Measurements from ENCODE around the gene EPHB6.

EPHB6 gene

DNA sequence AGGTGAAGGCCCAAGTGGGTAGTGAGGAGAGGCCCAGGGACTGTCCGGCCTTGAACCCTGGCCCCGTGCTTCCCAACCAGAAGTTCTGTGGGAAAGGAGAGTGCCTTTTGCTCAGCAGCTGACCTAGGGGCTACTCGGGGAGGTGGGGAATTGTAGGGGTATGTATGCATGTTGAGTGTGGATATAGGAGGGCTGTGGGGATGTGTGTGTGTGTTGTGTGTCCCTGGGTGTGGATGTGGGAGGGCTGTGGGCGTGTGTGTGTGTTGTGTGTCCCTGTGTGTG lies 12.2 kb downstream of the EPHB6 start:
- DNase-seq = no peak

GRCh38 chr7:142867398-142868187 lies 12.7 kb downstream of the EPHB6 start:
- DNase-seq = no peak

- no peak for DNase-seq
Observed at GRCh38 chr7:142868188-142868985, 13.5 kb downstream of the EPHB6 start.

DNA sequence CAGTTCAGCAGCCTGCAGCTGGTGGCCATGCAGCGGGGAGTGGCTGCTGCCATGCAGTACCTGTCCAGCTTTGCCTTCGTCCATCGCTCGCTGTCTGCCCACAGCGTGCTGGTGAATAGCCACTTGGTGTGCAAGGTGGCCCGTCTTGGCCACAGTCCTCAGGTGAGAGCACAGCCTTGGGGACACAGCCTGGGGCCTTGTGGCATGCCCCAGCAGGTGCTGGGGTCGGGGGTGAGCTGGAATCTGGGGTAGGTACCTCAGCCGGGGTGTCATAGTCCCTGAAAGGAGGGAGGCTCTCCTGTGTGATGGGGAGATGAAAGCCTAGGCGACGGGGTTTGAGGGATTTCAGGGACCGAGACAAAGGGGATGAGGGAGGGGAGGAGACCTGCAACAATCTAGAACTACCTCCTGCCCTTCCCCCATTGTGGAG lies 14.1 kb downstream of the EPHB6 start:
- no peak for DNase-seq

DNA sequence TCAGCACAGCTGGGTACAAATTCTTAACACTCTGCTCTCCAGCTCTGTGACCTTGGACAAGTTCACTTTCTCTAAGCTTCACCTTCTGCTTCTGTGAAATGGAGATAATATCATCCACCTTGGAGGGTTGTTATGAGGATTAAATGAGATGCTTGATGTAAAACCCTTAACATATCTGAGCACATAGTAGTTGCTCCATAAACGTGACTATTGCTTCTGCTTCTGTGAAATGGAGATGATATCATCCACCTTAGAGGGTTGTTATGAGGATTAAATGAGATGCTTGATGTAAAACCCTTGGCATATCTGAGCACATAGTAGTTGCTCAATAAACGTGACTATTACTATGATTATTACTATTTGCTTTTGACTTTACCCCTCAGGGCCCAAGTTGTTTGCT lies 14.6 kb downstream of the EPHB6 start:
- no peak for DNase-seq

DNA sequence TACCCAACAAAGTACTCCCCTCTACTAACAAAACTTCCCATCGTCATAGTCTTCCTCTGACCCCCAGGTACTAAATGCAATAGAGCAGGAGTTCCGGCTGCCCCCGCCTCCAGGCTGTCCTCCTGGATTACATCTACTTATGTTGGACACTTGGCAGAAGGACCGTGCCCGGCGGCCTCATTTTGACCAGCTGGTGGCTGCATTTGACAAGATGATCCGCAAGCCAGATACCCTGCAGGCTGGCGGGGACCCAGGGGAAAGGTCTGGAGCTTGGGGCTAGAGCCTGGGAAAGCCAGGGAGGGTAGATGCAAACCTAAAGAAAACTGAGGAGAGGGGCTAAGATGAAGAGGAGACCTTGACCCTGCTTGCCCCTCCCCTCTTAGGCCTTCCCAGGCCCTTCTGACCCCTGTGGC lies 15.3 kb downstream of the EPHB6 start:
- DNase-seq = no peak

DNA sequence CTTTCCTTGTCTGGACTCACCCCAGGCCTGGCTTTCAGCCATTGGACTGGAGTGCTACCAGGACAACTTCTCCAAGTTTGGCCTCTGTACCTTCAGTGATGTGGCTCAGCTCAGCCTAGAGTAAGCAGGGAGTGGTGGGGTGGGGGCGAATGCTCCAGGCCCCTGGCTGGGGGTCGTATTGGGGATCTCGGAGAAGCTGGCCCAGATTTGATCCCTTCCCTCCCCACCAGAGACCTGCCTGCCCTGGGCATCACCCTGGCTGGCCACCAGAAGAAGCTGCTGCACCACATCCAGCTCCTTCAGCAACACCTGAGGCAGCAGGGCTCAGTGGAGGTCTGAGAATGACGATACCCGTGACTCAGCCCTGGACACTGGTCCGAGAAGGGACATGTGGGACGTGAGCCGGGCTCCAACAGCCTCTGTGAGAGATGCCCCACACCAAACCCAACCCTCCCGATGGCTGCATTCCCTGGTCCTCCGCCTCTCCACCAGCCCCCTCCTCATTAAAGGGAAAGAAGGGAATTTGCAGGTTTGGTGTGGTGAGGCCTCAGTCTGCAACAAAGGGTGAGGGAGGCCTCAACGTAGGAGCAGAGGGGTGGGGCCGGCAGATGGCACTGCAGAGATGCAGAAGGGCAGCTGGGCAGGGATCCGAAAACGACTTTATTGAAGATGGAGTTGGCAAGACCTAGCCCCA lies 15.8 kb downstream of the EPHB6 start:
- DNase-seq = no peak

DNA sequence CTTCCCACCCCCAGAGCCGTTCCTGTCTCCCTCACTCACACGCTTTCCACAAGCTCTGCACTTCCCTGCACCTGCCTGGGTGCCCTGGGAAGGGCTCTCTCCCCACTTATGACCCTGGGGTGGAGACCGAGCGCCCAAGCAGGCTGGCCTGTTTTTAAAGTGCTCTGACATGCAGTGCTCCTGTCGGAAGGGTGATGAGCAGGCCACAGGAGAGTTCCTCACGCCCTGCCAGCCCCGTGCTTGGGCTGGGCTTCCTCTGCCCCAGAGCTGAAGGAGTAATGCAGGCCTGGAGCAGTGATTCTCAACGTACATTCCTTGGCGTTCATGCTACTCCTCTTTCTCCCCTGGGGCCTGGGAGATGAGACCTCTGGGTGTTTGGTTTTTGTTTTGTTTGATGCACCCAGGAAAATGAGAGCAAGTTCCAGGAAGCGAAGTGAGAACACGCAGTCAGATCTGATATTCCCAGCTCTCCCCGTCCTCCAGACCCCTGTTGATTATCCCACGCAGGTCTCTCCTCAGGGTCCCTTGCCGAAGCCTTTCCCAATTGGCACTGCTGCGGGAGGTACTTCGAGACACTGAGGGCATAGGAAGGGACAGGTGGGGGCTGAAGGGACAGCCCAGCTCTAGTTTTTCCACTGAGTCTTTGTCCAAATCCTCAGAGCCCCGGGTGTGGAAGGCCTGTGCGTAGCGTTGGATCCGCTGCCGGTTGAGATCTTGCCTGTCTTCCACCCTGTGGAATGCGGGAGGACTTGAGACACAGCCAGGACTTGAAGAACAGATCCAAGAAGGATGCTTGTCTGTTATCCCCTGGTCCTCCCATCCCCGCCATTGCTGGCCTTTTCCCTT lies 16.6 kb downstream of the EPHB6 start:
- DNase-seq = no peak

GRCh38 chr7:142872106-142872675 lies 17.3 kb downstream of the EPHB6 start:
- no peak for DNase-seq

- no peak for DNase-seq
Observed at GRCh38 chr7:142873281-142873784, 18.5 kb downstream of the EPHB6 start.

DNA sequence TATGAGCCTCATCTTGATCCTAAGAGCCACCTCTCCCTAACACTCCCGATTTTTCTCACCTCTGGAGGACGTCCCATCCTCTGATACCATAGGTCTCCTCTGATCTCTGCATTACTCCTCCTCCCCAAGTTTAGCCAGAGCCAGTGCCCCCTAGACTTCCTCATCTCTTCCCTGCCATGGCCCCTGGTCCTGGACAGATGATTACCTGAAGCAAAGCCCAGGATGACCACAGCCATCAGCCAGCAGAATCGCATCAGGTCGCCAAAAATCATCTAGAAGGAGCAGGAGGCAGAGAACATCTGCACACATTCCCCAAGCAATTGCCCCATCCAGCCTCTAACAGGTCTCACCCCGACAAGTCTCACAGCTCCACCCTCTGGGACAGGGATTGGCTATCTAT lies 19.0 kb downstream of the EPHB6 start:
- no peak for DNase-seq

- no peak for DNase-seq
Observed at GRCh38 chr7:142874409-142874808, 19.5 kb downstream of the EPHB6 start.

GRCh38 chr7:142874837-142875236 lies 20.0 kb downstream of the EPHB6 start:
- no peak for DNase-seq

GRCh38 chr7:142875456-142875855 lies 20.6 kb downstream of the EPHB6 start:
- DNase-seq = no peak

GRCh38 chr7:142876236-142876960 lies 21.5 kb downstream of the EPHB6 start:
- no peak for DNase-seq

DNA sequence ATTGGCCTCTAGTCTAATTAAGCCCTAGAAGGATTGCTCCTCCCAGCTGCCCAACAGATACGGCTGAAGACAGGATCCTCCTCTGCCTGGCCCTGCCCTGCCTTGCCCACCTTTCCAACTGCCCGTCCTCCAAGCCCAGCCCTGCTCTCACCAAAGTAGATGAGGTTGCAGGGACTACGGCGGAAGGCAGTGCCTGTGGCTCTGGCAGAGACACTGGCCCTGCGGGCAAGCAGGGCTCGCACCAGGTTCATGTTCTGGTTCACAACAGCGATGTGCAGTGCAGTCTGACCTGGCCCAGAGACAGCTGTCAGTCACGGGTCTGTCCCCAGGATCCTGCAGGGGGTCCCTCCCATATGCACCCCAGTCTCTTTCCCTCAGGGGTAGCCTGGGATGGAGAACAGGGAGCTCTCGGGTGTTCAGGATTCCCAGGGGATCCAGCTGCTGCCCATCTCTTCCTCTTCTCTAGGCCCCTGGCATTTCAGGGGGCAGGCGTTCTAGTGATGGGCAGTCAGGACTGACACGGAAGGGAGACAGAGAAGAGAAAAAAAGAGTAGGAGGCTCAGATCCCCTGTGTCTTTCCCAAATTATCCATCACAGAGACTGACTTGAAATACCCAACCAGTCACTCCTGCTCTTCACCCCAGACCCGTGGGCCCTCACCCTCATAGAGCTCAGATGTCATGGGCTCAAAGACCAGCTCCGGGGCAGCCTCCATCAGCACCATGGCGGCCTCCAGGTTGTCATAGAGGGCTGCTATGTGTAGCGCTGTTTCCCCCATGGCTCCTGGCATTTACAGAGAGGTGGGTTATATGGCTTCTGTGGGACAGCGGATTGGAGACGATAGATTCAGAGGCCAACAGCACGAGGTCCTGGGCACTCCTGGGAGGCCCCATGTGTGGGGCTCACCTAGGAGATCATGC lies 22.4 kb downstream of the EPHB6 start:
- DNase-seq = no peak

DNA sequence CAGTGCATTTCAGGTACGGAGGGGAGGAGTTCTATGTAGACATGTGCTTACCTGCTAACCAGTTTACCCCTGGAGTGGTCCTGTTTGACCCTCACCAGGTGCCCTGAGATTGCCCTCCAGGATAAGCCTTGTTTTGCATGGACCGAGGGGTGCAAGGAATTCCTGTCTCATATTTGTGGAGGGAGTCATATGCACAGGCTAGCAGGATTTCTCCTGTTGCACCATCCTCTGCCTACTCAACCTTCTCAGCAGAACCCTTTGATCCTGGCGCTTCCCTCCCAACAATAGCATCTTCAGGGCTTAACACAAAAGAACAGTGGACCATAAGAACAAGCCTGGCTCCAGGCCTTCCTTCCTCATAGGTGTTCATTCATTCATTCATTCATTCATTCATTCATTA lies 23.4 kb downstream of the EPHB6 start:
- DNase-seq = no peak

- no peak for DNase-seq
Observed at GRCh38 chr7:142879060-142879459, 24.2 kb downstream of the EPHB6 start.

- DNase-seq = no peak
Observed at GRCh38 chr7:142880876-142881505, 26.1 kb downstream of the EPHB6 start.
